MCF 10A (cell line): Measurements from ENCODE around the gene SAA4. TPM values are rescaled to one million over a fixed set of nuclear protein-coding genes. Genes with fewer than 3 reads are reported as not detected.

Experiments
- BruUV-seq: library from RNA; stranded (reverse); fragments of 400-500 nt; replicated peaks from 2 replicates; lab custom pipeline; 2021; lab: Mats Ljungman, UMichigan
- CTCF ChIA-PET: fragments of 300-600 bp; sonication (Branson Sonifier 250); formaldehyde crosslinking; extraction: SDS; loops from one replicate; lab custom pipeline; 2021; ENCODE audit warnings: antibody characterized with exemption, inconsistent platforms; lab: Yijun Ruan, JAX
- POLR2A ChIA-PET: fragments of 300-600, 350-650 bp; sonication (Branson Sonifier 250); formaldehyde crosslinking; extraction: SDS; loops from one replicate; lab custom pipeline; 2020; ENCODE audit warnings: antibody characterized with exemption, inconsistent platforms; lab: Yijun Ruan, JAX
- DNase-seq: peaks from one replicate; pipeline ENCODE4 v3.0.0-alpha.2; 2018; ENCODE audit not compliant: unreplicated experiment
- H3K27ac Mint-ChIP-seq: one replicate; pipeline ENCODE4 v1.8.0; 2022; ENCODE audit warnings: mild to moderate bottlenecking, low read depth, mixed read lengths; ENCODE audit not compliant: unreplicated experiment
- H3K27me3 Mint-ChIP-seq: one replicate; pipeline ENCODE4 v1.8.0; 2022; ENCODE audit warnings: mixed read lengths; ENCODE audit not compliant: insufficient read depth, unreplicated experiment
- H3K36me3 Mint-ChIP-seq: one replicate; pipeline ENCODE4 v1.8.0; 2022; ENCODE audit warnings: mild to moderate bottlenecking, moderate library complexity, mixed read lengths; ENCODE audit not compliant: insufficient read depth, unreplicated experiment
- H3K4me1 Mint-ChIP-seq: one replicate; pipeline ENCODE4 v1.8.0; 2022; ENCODE audit warnings: mixed read lengths; ENCODE audit not compliant: insufficient read depth, unreplicated experiment
- H3K4me3 Mint-ChIP-seq: one replicate; pipeline ENCODE4 v1.8.0; 2022; ENCODE audit warnings: mild to moderate bottlenecking, moderate library complexity, mixed read lengths; ENCODE audit not compliant: unreplicated experiment
- H3K9me3 Mint-ChIP-seq: one replicate; pipeline ENCODE4 v1.8.0; 2022; ENCODE audit warnings: mixed read lengths; ENCODE audit not compliant: unreplicated experiment
- CTCF ChIP-seq: fragments of 200-600 bp; IDR thresholded peaks from one replicate; pipeline ENCODE4 v1.8.0; 2022; ENCODE audit warnings: antibody characterized with exemption, mild to moderate bottlenecking; ENCODE audit not compliant: unreplicated experiment
- intact Hi-C: fragments of 100-400 bp; cut with micrococcal nuclease; formaldehyde crosslinking; loops from 2 replicates; pipeline ENCODE4 v1.14.1; 2022
- total RNA-seq: library from RNA; stranded (reverse); gene quantifications from 2 replicates; pipeline ENCODE4 v1.2.3, GENCODE V29; 2022

Gene SAA4
- total RNA-seq, 1 experiment from 2014 or later: not detected

- Mint-ChIP-seq H3K36me3 (peaks cover 7% of the 10 kb centered on the region), H3K9me3 (no peaks in the 10 kb centered on the region), H3K27me3 (no peaks in the 10 kb centered on the region), H3K27ac (no peak overlapping the region), H3K4me3 (no peak overlapping the region), H3K4me1 (peaks cover 29% of the 10 kb centered on the region)
- ChIA-PET POLR2A (interaction anchor here (0.7 to 2.7 kb wide), 4 partner anchors 20 to 76 kb away, joined by 3 to 9 read pairs (median 4); partner anchors contain the start of genes GTF2H1, HPS5 and SAA1), CTCF (interaction anchor here (0.6 to 2.1 kb wide), 5 partner anchors 9 to 406 kb away, joined by 3 to 7 read pairs (median 4); no protein-coding TSS in a partner anchor)
- DNase-seq: no peak
- intact Hi-C loops: loop anchor here (10.0 kb wide), 2 partner anchors 249 to 489 kb away; no protein-coding TSS in a partner anchor
- no peak for TF ChIP-seq CTCF
- BruUV-seq: no TSS peak
Measured at GRCh38 chr11:18245396-18245795, 8.8 kb upstream of the SAA4 start.

- H3K4me1 Mint-ChIP-seq: peaks cover 24% of the 10 kb centered on the region
- peak; percentile 94 for TF ChIP-seq CTCF
- DNase-seq: peak; percentile 86
- H3K27ac Mint-ChIP-seq: no peak overlapping the region
- no peaks in the 10 kb centered on the region for H3K9me3 Mint-ChIP-seq
- CTCF ChIA-PET: interaction anchor here (0.5 to 2.4 kb wide), 53 partner anchors 8 to 985 kb away, joined by 3 to 27 read pairs (median 4); partner anchors contain the start of genes GTF2H1 and HPS5
- H3K27me3 Mint-ChIP-seq: peaks cover 10% of the 10 kb centered on the region
- peaks cover 7% of the 10 kb centered on the region for H3K36me3 Mint-ChIP-seq
- POLR2A ChIA-PET: interaction anchor here (0.6 to 2.7 kb wide), 14 partner anchors 10 to 296 kb away, joined by 3 to 9 read pairs (median 3); partner anchors contain the start of genes GTF2H1, HPS5, SAA1 and SAAL1
- intact Hi-C loops: loop anchor here (2.0 to 10.0 kb wide), 6 partner anchors 79 to 491 kb away; partner anchors contain the start of genes GTF2H1, HPS5 and TSG101
- BruUV-seq: no TSS peak
- H3K4me3 Mint-ChIP-seq: no peak overlapping the region
Measured at GRCh38 chr11:18243783-18244362, 7.3 kb upstream of the SAA4 start.

GRCh38 chr11:18239655-18240054 lies 3.1 kb upstream of the SAA4 start:
- TF ChIP-seq CTCF: no peak
- H3K27me3 Mint-ChIP-seq: peaks cover 26% of the 10 kb centered on the region
- H3K9me3 Mint-ChIP-seq: no peaks in the 10 kb centered on the region
- no peak overlapping the region for H3K27ac Mint-ChIP-seq
- peaks cover 4% of the 10 kb centered on the region for H3K4me1 Mint-ChIP-seq
- DNase-seq: no peak
- no TSS peak for BruUV-seq
- ChIA-PET CTCF (interaction anchor here (0.6 to 2.6 kb wide), 2 partner anchors 50 to 124 kb away, joined by 3 to 7 read pairs; no protein-coding TSS in a partner anchor), POLR2A (no interaction called here)
- intact Hi-C loops: loop anchor here (5.0 to 10.0 kb wide), 5 partner anchors 133 to 495 kb away; partner anchors contain the start of gene TSG101
- no peak overlapping the region for H3K4me3 Mint-ChIP-seq
- H3K36me3 Mint-ChIP-seq: no peaks in the 10 kb centered on the region
